ENCODE measurements around the gene MMP25.
A peak's percentile ranks its signal among the peaks of the same experiment; 100 is the strongest.

The MMP25 gene

GRCh38 chr16:3045758-3046640 is at the start of gene MMP25:
TSS of gene MMP25 (plus strand) at chr16:3046561. CDS start at chr16:3046918, 357 bp downstream.
- H3K27ac ChIP-seq, result no peak within 1 kb of the TSS
- DNase-seq (ENCODE audit: low read depth, low spot score), result no peak

GRCh38 chr16:2999929-3000328 is 46.4 kb upstream of the MMP25 start:
- no peak overlapping the region for H3K27ac ChIP-seq
- DNase-seq (ENCODE audit: low read depth, low spot score), result no peak

GRCh38 chr16:3000540-3000939 is 45.8 kb upstream of the MMP25 start:
- DNase-seq (ENCODE audit: low read depth, low spot score), result no peak
- no peak overlapping the region for H3K27ac ChIP-seq

- H3K27ac ChIP-seq, result no peak overlapping the region
- no peak for DNase-seq (ENCODE audit: low read depth, low spot score)
Observed at GRCh38 chr16:3001316-3001715, 45.0 kb upstream of the MMP25 start.

- no peak overlapping the region for H3K27ac ChIP-seq
- DNase-seq (ENCODE audit: low read depth, low spot score), result peak; percentile 97
Observed at GRCh38 chr16:3003582-3004270, 42.6 kb upstream of the MMP25 start.

- no peak overlapping the region for H3K27ac ChIP-seq
- no peak for DNase-seq (ENCODE audit: low read depth, low spot score)
Observed at GRCh38 chr16:3004319-3004718, 42.0 kb upstream of the MMP25 start.

GRCh38 chr16:3004781-3005284 is 41.5 kb upstream of the MMP25 start:
- no peak for DNase-seq (ENCODE audit: low read depth, low spot score)
- H3K27ac ChIP-seq, result no peak overlapping the region

- DNase-seq (ENCODE audit: low read depth, low spot score), result no peak
- no peak overlapping the region for H3K27ac ChIP-seq
Observed at GRCh38 chr16:3007059-3007956, 39.1 kb upstream of the MMP25 start.

GRCh38 chr16:3007957-3008689 is 38.2 kb upstream of the MMP25 start:
- no peak overlapping the region for H3K27ac ChIP-seq
- DNase-seq (ENCODE audit: low read depth, low spot score), result no peak

- DNase-seq (ENCODE audit: low read depth, low spot score), result no peak
- H3K27ac ChIP-seq, result no peak overlapping the region
Observed at GRCh38 chr16:3008690-3009037, 37.7 kb upstream of the MMP25 start.

- DNase-seq (ENCODE audit: low read depth, low spot score), result no peak
- peak overlapping the region; percentile 11 for H3K27ac ChIP-seq
Observed at GRCh38 chr16:3009568-3010390, 36.6 kb upstream of the MMP25 start.

GRCh38 chr16:3010510-3010909 is 35.9 kb upstream of the MMP25 start:
- H3K27ac ChIP-seq, result no peak overlapping the region
- DNase-seq (ENCODE audit: low read depth, low spot score), result no peak

GRCh38 chr16:3012246-3012645 is 34.1 kb upstream of the MMP25 start:
- H3K27ac ChIP-seq, result no peak overlapping the region
- DNase-seq (ENCODE audit: low read depth, low spot score), result no peak

- DNase-seq (ENCODE audit: low read depth, low spot score), result no peak
- H3K27ac ChIP-seq, result no peak within 1 kb of the TSS
Observed at GRCh38 chr16:3012828-3013420, 33.4 kb upstream of the MMP25 start, which contains the start of gene CLDN9. TSS of gene CLDN9 (plus strand) at chr16:3012923. CDS start at chr16:3013363, 440 bp downstream.

GRCh38 chr16:3013491-3013951 is 32.8 kb upstream of the MMP25 start:
- no peak for DNase-seq (ENCODE audit: low read depth, low spot score)
- no peak overlapping the region for H3K27ac ChIP-seq

- no peak for DNase-seq (ENCODE audit: low read depth, low spot score)
- H3K27ac ChIP-seq, result no peak overlapping the region
Observed at GRCh38 chr16:3013998-3014690, 32.2 kb upstream of the MMP25 start.

- no peak for DNase-seq (ENCODE audit: low read depth, low spot score)
- H3K27ac ChIP-seq, result no peak overlapping the region
Observed at GRCh38 chr16:3014971-3015370, 31.4 kb upstream of the MMP25 start.

Measured in epithelial cell of prostate (primary cell).